Caco-2 (cell line): ENCODE results near the gene EEPD1. TPM values are rescaled to one million over a fixed set of nuclear protein-coding genes. Genes with fewer than 3 reads are reported as not detected.

Experiments
- BruUV-seq: library from RNA; stranded (reverse); fragments of 400-500 nt; replicated peaks from 2 replicates; lab custom pipeline; 2021; lab: Mats Ljungman, UMichigan
- CTCF ChIA-PET: fragments of 300-600 bp; sonication (Branson Sonifier 250); formaldehyde crosslinking; loops from one replicate; lab custom pipeline; 2022; ENCODE audit warnings: antibody characterized with exemption; lab: Charles Lee
- POLR2A ChIA-PET: fragments of 300-600 bp; sonication (Branson Sonifier 250); formaldehyde crosslinking; loops from one replicate; lab custom pipeline; 2022; ENCODE audit warnings: antibody characterized with exemption; lab: Charles Lee
- DNase-seq, 2 experiments: peaks; one replicate each; pipeline versions ENCODE4 v3.0.0 to v3.0.0-alpha.2; 2020 to 2022
- H3K27me3 ChIP-seq: replicated peaks from 2 replicates; pipeline ENCODE4 v1.6.0; 2011; ENCODE audit warnings: low read length; ENCODE audit not compliant: control insufficient read depth, insufficient read depth
- H3K36me3 ChIP-seq: 2 replicates; pipeline ENCODE4 v1.5.1; 2011; ENCODE audit warnings: low read length; ENCODE audit not compliant: control insufficient read depth, insufficient read depth
- H3K4me1 ChIP-seq: fragments of 250-450 bp; sonication (Bioruptor Pico); 2 replicates; pipeline ENCODE4 v1.5.1; 2020; ENCODE audit warnings: mild to moderate bottlenecking
- H3K4me3 ChIP-seq: 2 replicates; pipeline ENCODE4 v1.5.1; 2011; ENCODE audit warnings: low read depth, mild to moderate bottlenecking, control low read depth, low read length
- H3K9me3 ChIP-seq: fragments of 250-450 bp; sonication (Bioruptor Pico); 2 replicates; pipeline ENCODE4 v1.5.1; 2020; ENCODE audit warnings: mild to moderate bottlenecking, moderate library complexity
- H3K27ac Mint-ChIP-seq: one replicate; pipeline ENCODE4 v1.8.0; 2022; ENCODE audit warnings: mixed read lengths; ENCODE audit not compliant: unreplicated experiment
- H3K27me3 Mint-ChIP-seq: one replicate; pipeline ENCODE4 v1.8.0; 2022; ENCODE audit warnings: mixed read lengths; ENCODE audit not compliant: insufficient read depth, unreplicated experiment
- H3K36me3 Mint-ChIP-seq: one replicate; pipeline ENCODE4 v1.8.0; 2022; ENCODE audit warnings: mild to moderate bottlenecking, mixed read lengths; ENCODE audit not compliant: insufficient read depth, unreplicated experiment
- H3K4me1 Mint-ChIP-seq: one replicate; pipeline ENCODE4 v1.8.0; 2022; ENCODE audit warnings: low read depth, mixed read lengths; ENCODE audit not compliant: unreplicated experiment
- H3K4me3 Mint-ChIP-seq: one replicate; pipeline ENCODE4 v1.8.0; 2022; ENCODE audit warnings: mild to moderate bottlenecking, moderate library complexity, mixed read lengths; ENCODE audit not compliant: unreplicated experiment
- H3K9me3 Mint-ChIP-seq: one replicate; pipeline ENCODE4 v1.8.0; 2022; ENCODE audit warnings: mixed read lengths; ENCODE audit not compliant: unreplicated experiment
- CTCF ChIP-seq, 2 experiments: fragments of 200-600 bp in 1 of 2; IDR thresholded peaks; 1 replicate in 1 of 2; 2 replicates in 1 of 2; pipeline versions ENCODE4 v1.5.1 to v1.8.0; 2011 to 2022; ENCODE audit warnings: antibody characterized with exemption in 1 of 2, control low read depth in 1 of 2, inconsistent platforms in 1 of 2, low read depth in 1 of 2, low read length in 1 of 2, mild to moderate bottlenecking in 1 of 2, moderate library complexity in 1 of 2; ENCODE audit not compliant: insufficient read depth in 1 of 2, severe bottlenecking in 1 of 2, unreplicated experiment in 1 of 2
- intact Hi-C: fragments of 100-400 bp; cut with micrococcal nuclease; formaldehyde crosslinking; loops from one replicate; pipeline ENCODE4 v1.10.0; 2022; ENCODE audit not compliant: unreplicated experiment
- total RNA-seq: library from RNA; stranded (reverse); gene quantifications from 2 replicates; pipeline ENCODE4 v1.2.3, GENCODE V29; 2022

The EEPD1 gene
- total RNA-seq, 1 experiment from 2014 or later: 1.8 TPM

- no peak for TF ChIP-seq CTCF (IDR thresholded peaks at IDR 0.05; ENCODE audit: insufficient read depth in 1 of 2, low read depth in 1 of 2, low read length in 1 of 2, severe bottlenecking in 1 of 2, unreplicated experiment in 1 of 2)
- H3K9me3 Mint-ChIP-seq: no peaks in the 10 kb centered on the region
- peaks cover 9% of the 10 kb centered on the region; the same call in 1 of the 2 replicates for H3K4me1 ChIP-seq
- no peaks in the 10 kb centered on the region for H3K9me3 ChIP-seq
- H3K4me1 Mint-ChIP-seq: peaks cover 6% of the 10 kb centered on the region
- BruUV-seq: no TSS peak
- no peak for DNase-seq
- intact Hi-C loops: no loop called here
- H3K4me3 Mint-ChIP-seq: no peak overlapping the region
- H3K36me3 Mint-ChIP-seq: no peaks in the 10 kb centered on the region
- H3K27me3 Mint-ChIP-seq: no peaks in the 10 kb centered on the region
- CTCF ChIA-PET: no interaction called here
- POLR2A ChIA-PET: interaction anchor here (0.6 kb wide), 1 partner anchor 317 kb away, joined by 3 read pairs; no protein-coding TSS in a partner anchor
- H3K27me3 ChIP-seq: no peaks in the 10 kb centered on the region
- H3K36me3 ChIP-seq: no peaks in the 10 kb centered on the region
- H3K27ac Mint-ChIP-seq: no peak overlapping the region
- no peak overlapping the region for H3K4me3 ChIP-seq
Observed at GRCh38 chr7:36160313-36160712, 7.3 kb downstream of the EEPD1 start.

DNA sequence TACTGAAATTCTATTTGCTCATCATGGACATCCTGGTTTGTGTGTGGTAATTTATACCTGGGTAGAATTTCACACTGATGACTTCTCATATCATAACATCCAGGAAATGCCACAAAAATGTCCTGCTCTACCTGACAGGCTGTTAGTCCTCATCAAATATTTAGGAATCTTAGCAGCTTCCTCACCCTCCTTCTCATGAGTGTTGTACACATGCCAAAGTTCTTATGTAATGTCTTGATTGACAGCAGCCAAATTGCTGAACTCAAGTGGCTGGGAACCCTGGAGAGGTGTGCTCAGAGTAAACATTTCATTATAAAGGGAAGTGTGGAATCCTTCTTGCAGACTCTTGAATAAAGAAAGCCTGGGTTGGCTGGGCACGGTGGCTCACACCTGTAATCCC is 8.9 kb downstream of the EEPD1 start:
- CTCF ChIA-PET: no interaction called here
- H3K4me3 Mint-ChIP-seq: no peak overlapping the region

DNA sequence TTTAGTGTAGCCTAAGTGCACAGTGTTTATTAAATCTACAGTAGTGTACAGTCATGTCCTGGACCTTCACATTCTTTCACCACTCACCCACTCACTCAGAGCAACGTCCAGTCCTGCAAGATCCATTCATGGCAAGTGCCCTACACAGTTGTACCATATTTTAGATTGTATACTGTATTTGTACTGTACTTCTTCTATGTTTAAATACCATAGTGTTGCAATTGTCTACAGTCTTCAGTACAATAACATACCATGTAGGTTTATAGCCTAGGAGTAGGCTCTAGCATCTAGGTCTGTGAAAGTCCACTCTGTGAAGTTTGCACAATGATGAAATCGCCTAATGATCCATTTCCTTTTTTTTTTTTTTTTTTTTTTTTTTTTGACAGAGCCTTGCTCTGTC is 12.0 kb downstream of the EEPD1 start:
- DNase-seq: peak in 1 of 2 experiments; percentile 14
- Mint-ChIP-seq H3K27ac (no peak overlapping the region), H3K4me1 (peaks cover 6% of the 10 kb centered on the region), H3K36me3 (no peaks in the 10 kb centered on the region), H3K27me3 (no peaks in the 10 kb centered on the region), H3K4me3 (no peak overlapping the region), H3K9me3 (no peaks in the 10 kb centered on the region)
- ChIA-PET POLR2A (no interaction called here), CTCF (no interaction called here)
- Histone ChIP-seq H3K27me3 (no peaks in the 10 kb centered on the region), H3K36me3 (no peaks in the 10 kb centered on the region), H3K9me3 (no peaks in the 10 kb centered on the region), H3K4me1 (peaks cover 9% of the 10 kb centered on the region; the same call in 1 of the 2 replicates), H3K4me3 (no peak overlapping the region)
- BruUV-seq: no TSS peak
- intact Hi-C loops: no loop called here
- no peak for TF ChIP-seq CTCF (IDR thresholded peaks at IDR 0.05; ENCODE audit: insufficient read depth in 1 of 2, low read depth in 1 of 2, low read length in 1 of 2, severe bottlenecking in 1 of 2, unreplicated experiment in 1 of 2)

More for the DNA sequence above, 8.9 kb downstream of the EEPD1 start:
- no peaks in the 10 kb centered on the region for H3K27me3 ChIP-seq
- no peaks in the 10 kb centered on the region for H3K36me3 ChIP-seq
- H3K4me1 ChIP-seq: peaks cover 9% of the 10 kb centered on the region; the same call in 1 of the 2 replicates
- H3K27ac Mint-ChIP-seq: no peak overlapping the region
- no peaks in the 10 kb centered on the region for H3K36me3 Mint-ChIP-seq
- no peak overlapping the region for H3K4me3 ChIP-seq
- no peak for TF ChIP-seq CTCF (IDR thresholded peaks at IDR 0.05; ENCODE audit: insufficient read depth in 1 of 2, low read depth in 1 of 2, low read length in 1 of 2, severe bottlenecking in 1 of 2, unreplicated experiment in 1 of 2)
- POLR2A ChIA-PET: no interaction called here
- H3K9me3 Mint-ChIP-seq: no peaks in the 10 kb centered on the region
- intact Hi-C loops: no loop called here
- DNase-seq: peak in 1 of 2 experiments; percentile 51
- no TSS peak for BruUV-seq
- no peaks in the 10 kb centered on the region for H3K9me3 ChIP-seq
- no peaks in the 10 kb centered on the region for H3K27me3 Mint-ChIP-seq
- peaks cover 6% of the 10 kb centered on the region for H3K4me1 Mint-ChIP-seq
